ENCODE data around the gene CDKN2AIP. TPM values are rescaled to one million over a fixed set of nuclear protein-coding genes. Genes with fewer than 3 reads are reported as not detected.

CDKN2AIP gene
- total RNA-seq, 4 donors from 2014 or later = 17.1 to 24.4 (median 22.7) TPM

DNA sequence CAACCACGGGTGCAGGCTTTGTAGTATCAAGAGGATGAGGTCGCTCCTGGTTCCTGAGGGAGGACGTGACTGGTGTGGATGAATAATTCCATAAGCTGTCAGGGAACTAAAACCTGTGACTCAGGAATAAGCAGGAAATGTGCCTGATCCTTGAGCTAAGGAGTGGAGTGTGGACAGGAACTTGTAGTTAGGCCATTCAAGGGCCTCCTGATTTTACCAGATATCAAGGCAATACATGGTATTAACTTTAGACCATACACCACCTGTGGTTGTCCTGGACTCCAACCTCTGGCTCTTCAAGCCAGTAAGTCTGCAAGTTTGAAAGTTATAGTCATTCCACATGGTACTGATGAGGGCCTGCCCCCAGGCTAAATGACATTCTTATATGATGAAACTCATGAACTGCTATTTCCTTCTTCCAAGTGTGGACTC is 48.4 kb downstream of the CDKN2AIP start:
- TF ChIP-seq CTCF (IDR thresholded peaks at IDR 0.05; ENCODE audit: low read depth) = no peak

DNA sequence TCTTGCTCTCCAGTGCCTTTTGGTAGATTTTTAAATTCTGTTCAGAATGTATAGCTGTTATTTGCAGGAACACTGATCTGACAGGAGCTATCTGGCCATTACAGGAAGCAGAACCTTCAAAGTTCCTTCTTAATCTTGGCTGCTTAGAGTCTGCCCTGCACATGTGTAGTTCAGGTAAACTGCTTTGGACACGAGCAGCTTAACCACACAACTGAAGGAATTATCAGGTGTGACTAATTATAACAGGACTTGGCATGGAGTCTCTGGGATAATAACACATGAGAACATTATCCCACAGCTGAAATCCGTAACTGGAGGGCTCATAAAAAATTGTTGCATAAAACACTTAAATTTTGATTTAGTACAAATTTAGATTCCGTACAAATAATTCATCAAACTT is 48.8 kb downstream of the CDKN2AIP start:
- no peak for TF ChIP-seq CTCF (IDR thresholded peaks at IDR 0.05; ENCODE audit: low read depth)

- TF ChIP-seq CTCF (IDR thresholded peaks at IDR 0.05; ENCODE audit: low read depth) = no peak
Measured at GRCh38 chr4:183495184-183495583, 50.7 kb downstream of the CDKN2AIP start.

Other genes starting within 250 kb of the CDKN2AIP start
- not detected for gene CLDN22, start 124.4 kb upstream of the CDKN2AIP start, total RNA-seq
- 1 to 10 TPM in 1 of 4 donors, not detected in 3; 1.5 TPM for gene CLDN24, start 122.2 kb upstream of the CDKN2AIP start, total RNA-seq
- 10 to 100 TPM; 12.9 to 23.0 (median 17.6) TPM for gene ING2, start 60.4 kb downstream of the CDKN2AIP start, total RNA-seq
- 10 to 100 TPM; 16.5 to 33.4 (median 17.5) TPM for gene RWDD4, start 214.5 kb downstream of the CDKN2AIP start, total RNA-seq
- 10 to 100 TPM; 38.2 to 68.0 (median 56.1) TPM for gene TRAPPC11, start 214.7 kb downstream of the CDKN2AIP start, total RNA-seq

All from subcutaneous adipose tissue (tissue), 4 donors.